GM12801 (cell line): ENCODE data around the gene GALNT16.

Source experiments
- TF ChIP-seq, protein P1 (sequence below): IDR thresholded peaks from one replicate; pipeline ENCODE4 v1.5.1; 2011; ENCODE audit warnings: control low read depth; ENCODE audit not compliant: insufficient read length; ENCODE audit errors: extremely low read depth

GALNT16 gene

DNA sequence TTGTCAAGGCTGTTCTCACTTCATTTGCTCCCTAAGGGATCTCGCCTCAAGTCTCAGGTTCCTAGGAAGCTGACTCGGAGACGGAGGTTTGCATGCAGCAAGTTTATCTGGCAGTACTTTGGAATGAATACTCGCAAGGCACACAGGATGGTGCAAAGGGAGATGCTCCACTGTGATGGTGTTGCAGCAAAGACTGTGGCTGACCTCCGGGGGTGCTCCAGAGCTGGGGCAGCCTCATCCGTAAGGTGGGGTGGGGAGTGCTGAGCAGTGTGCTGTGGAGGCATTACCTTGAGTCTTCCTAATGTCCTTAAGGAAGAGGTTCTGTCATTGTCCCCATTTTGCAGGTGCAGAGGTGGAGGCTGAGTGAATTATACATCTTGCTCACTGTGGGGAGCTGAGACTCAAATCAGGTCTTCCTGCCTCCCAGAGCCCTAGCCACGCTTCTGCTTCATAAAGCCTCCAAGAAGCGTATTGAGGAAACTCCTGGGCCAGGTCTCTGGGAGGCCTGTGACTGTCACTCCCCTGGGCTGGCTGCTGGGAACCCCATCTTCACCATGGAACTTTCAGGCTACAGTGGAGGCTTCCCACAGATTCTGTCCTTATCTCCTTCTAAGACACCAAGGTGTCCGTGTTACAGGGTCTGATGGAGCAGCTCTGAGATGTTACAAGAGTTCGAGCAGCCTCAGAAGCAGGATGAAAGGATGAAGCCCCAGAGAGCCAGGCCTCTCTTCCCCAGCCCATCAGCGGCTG is 39.5 kb downstream of the GALNT16 start:
- TF ChIP-seq, protein P1, sequence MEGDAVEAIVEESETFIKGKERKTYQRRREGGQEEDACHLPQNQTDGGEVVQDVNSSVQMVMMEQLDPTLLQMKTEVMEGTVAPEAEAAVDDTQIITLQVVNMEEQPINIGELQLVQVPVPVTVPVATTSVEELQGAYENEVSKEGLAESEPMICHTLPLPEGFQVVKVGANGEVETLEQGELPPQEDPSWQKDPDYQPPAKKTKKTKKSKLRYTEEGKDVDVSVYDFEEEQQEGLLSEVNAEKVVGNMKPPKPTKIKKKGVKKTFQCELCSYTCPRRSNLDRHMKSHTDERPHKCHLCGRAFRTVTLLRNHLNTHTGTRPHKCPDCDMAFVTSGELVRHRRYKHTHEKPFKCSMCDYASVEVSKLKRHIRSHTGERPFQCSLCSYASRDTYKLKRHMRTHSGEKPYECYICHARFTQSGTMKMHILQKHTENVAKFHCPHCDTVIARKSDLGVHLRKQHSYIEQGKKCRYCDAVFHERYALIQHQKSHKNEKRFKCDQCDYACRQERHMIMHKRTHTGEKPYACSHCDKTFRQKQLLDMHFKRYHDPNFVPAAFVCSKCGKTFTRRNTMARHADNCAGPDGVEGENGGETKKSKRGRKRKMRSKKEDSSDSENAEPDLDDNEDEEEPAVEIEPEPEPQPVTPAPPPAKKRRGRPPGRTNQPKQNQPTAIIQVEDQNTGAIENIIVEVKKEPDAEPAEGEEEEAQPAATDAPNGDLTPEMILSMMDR = no peak

DNA sequence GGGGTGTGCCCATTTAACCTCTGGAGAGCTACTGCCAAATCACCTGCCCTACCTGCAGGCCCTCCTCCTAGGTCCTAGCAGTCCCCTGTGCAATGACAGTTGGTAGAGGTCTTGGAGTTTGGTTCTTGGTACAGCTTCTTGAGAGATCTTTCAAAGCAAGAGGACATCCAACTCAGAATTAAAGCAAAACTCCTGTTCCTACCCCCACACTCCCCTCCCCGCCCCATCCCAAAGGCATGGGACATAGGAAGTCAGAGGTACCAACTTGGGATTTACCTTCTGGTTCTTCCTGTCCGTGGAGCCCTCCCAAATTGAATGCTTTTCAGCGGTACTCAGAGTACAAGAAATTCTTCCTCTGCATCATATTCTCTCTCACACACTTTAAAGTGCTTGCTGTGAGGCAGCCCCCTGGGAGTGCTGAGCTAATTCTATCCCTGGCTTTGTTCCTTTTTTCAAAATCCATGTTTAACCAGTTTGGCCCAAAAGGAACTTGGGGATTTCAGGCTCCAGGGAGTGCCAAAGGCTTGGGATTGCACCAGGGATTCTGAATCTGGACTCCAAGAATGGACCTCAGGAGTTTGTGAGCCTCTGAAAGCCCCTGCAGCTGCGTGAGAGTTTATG is 40.8 kb downstream of the GALNT16 start:
- TF ChIP-seq, protein P1 = no peak

DNA sequence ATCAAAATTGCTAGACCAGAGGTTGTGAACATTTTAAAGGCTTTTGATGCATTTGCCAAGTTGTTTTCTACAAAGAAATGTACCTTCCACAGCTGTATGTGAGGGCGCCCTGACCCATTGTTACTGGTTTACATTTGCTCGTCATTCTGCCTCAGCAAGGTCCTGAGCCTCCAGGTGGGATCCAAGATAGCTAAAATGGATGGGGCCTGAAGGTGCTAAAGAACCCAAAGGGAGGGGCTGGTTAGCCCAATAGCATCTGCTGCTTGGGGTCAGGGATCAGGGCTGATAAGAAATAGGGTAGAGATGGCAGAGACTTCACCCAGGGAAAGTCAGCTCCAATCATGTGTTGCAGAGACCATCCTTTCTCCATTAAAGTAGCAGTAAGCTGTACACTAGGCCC is 43.1 kb downstream of the GALNT16 start:
- TF ChIP-seq, protein P1 = no peak

DNA sequence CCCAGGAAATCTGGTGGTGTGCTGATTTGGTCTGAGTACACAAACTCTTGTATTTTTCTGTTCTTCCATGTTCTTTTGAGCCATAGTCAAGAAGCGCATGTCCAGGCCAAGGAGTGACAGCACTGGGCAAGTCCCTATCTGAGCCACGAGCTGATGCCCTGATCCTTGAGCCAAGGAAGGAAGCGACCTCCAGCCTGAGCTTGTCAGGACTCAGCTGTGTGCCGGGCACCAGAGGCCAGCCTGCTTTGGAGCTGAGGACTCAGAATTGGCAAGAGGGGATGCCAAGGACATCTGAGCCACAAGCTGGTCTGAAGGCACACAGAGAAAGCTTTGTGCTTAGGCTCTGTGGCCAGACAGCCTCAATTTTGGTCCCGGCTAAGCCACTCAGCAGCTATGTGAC is 52.6 kb downstream of the GALNT16 start:
- TF ChIP-seq, protein P1 = no peak

DNA sequence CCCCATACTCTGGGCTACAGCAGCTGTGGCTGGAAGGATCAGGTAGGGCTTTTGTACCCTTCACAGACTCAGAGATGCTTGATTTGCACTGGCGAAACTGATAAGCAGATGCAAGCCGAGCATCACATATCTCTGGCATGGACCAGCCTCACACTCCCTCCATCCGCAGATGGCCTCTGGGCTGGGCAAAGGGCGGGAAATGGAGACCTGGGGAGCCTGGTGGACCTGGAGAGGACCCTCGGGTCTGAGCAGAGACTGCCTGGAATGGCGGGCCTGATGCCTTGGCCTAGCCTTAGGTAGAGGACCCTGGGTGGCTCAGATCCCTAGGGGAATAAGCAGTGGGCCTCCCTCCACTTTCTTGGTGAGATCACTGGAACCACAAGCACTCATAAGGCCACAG is 53.2 kb downstream of the GALNT16 start:
- TF ChIP-seq, protein P1 = no peak

DNA sequence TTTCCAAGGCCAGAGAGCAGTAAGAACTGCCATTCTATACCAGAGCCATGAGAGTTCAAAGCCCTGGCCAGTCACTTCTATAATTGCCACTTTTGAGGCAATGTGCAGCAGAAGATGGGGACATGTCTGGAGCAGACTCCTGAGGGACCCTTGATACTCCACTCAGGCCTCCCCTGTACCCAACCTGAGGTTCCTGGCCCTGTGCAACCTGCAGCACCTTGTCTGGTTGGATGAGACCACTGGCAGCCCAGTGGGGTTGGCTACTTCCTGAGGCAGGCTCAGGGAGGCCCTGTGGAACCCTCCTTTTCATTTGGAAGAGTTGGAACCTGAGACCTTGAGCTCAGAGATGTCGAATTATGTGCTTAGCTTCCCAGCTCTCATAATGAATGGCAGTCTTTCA is 54.4 kb downstream of the GALNT16 start:
- TF ChIP-seq, protein P1 = no peak

DNA sequence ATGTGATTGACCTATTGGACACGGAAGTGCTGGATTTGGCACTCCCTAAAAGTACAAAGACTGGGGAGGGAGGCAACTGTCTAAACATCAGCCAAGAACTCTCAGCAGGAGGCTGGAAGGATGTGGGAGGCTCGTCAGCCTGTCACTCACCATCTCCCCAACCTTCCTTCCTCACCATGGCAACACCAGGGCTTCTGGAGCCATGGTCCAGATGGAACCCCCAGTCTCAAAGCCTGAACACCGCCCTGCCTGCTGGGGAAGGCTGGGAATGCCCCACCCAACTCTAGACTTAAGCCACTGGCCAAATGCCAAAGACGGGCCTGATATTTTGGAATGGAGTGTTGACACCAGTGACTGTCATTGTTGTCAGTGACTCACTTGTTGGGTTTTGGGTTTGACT is 55.3 kb downstream of the GALNT16 start:
- TF ChIP-seq, protein P1 = no peak
